Measurements from ENCODE around the gene SORD.
"Not testable (repeated sequence)": the region's sequence is repeated elsewhere in the genome, so short reads cannot be mapped to it uniquely, and the experiment has no call there.

The SORD gene

DNA sequence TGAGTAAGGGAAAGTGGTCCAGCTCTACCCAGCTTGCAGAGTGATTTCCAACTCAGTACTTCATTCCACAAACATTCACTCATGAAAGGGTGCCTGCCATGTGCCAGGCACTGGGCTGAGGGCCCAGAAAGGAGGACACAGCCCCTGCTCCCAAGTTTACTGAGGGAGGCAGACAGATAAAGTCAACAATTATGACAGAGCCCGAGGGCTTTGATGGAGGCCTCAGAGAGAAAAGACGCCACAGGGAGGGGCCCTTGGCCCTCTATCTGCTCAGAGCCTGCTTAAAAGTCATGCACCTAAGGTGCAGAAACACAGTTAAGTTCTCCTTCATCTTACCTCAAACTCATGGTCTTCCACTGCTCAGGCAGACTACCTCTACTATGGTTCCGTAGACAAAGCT, 1.7 kb downstream of the SORD start:
- not testable (repeated sequence) for DNase-seq (ENCODE audit: low read depth in 3 of 3)

- not testable (repeated sequence) for DNase-seq (ENCODE audit: low read depth in 3 of 3)
Observed at GRCh38 chr15:45025627-45026026, 2.6 kb downstream of the SORD start.

DNA sequence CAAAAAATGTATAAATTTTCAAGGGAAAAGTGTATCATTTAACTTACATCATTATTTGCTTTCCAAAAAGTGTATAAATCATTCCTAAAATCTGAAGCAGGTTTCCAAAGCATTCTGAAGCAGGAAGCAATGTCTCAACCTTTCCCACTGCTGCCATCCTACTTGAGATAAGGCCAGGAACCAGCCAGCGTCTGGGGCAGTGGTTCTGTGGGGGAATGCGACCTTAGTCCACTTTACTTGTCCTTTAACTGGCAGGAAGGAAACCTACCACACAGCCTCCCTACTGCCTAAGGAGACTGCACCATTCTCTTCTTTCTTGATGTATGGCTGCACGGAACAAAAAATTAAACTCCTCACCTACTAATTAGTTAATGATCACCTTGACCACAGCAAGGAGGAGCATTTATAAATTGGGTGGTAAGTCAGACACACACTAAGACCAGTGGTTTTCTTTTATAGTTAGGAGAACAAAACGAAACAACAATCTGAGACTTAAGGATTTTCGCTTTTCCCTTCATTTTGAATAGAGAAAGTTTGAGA, 3.7 kb downstream of the SORD start:
- no peak for DNase-seq (ENCODE audit: low read depth in 3 of 3)

DNA sequence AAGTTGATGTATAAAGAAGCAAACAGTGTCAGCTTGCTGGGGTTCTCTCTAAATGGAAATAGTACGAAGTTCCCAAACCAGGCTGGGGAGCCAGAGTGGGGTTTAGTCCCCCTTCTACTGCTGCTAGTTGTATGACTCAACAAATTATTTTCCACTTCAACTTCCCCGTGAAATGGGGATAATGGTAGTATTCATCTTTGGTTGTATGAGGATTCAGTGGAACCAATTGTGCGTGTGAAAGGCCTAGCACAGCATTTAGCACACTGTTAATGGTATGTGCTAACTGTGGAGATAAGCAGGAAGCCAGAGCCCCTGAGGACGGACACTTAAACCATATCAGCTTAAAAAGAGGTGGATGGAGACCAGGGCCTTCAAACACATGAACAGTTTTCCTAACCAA, 4.2 kb downstream of the SORD start:
- no peak for DNase-seq (ENCODE audit: low read depth in 3 of 3)

DNA sequence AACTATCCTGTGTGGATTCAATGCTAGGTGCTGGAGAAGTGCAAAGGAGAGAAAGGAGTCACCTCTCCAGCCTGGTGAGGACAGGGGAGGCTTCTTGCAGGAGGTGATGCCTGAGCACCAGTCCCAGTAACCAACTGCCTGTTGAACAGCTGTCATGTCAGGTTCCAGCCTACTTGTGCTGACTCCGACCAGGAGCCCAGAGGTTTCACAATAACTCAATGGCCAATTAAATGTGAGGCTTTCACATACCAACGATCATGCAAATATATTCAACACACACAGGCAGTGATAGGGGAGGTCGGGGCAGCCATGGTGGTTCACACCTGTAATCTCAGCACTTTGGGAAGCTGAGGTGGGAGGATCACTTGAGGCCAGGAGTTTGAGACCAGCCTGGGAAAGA, 7.7 kb downstream of the SORD start:
- no peak for DNase-seq (ENCODE audit: low read depth in 3 of 3)

GRCh38 chr15:45031522-45032028, 8.6 kb downstream of the SORD start:
- DNase-seq (ENCODE audit: low read depth in 3 of 3) = not testable (repeated sequence)

DNA sequence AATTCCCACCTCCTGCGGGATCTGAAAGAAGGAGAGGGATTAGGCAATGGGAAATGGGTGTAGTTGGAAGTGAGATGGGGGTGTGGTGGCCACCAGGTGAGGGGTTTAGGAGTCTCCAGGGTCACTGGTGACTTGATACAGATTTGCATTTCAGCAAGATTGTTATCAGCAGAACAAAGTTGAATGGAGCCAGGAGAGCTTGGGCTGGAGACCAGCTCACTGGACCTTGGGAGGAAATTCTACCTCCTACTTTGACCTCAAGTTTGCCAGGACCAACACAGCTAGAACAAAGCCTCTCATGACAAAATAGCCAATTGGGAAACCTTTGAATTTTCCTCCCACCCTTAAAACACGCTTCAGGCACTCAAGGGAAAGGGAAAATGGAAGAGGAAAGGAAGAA, 9.5 kb downstream of the SORD start:
- DNase-seq (ENCODE audit: low read depth in 3 of 3) = not testable (repeated sequence)

DNA sequence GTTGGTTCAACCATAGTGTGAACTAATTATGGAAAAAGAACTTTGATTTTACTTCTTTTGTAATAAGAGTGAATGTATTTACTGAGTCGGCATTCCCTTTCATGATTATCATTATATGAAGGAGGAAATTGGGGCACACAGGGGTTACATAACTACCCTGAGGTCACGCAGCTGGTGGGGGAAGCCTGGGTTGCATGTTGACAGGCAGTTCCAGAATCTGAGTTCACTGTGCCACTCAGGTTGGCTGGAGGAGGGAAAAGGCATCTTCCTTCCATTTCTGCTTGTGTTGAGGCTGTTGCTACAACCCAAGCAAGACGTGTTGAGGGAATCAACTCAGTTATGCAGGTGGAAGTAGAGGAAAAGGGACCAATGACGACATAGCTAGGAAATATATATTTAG, 11.1 kb downstream of the SORD start:
- not testable (repeated sequence) for DNase-seq (ENCODE audit: low read depth in 3 of 3)

DNA sequence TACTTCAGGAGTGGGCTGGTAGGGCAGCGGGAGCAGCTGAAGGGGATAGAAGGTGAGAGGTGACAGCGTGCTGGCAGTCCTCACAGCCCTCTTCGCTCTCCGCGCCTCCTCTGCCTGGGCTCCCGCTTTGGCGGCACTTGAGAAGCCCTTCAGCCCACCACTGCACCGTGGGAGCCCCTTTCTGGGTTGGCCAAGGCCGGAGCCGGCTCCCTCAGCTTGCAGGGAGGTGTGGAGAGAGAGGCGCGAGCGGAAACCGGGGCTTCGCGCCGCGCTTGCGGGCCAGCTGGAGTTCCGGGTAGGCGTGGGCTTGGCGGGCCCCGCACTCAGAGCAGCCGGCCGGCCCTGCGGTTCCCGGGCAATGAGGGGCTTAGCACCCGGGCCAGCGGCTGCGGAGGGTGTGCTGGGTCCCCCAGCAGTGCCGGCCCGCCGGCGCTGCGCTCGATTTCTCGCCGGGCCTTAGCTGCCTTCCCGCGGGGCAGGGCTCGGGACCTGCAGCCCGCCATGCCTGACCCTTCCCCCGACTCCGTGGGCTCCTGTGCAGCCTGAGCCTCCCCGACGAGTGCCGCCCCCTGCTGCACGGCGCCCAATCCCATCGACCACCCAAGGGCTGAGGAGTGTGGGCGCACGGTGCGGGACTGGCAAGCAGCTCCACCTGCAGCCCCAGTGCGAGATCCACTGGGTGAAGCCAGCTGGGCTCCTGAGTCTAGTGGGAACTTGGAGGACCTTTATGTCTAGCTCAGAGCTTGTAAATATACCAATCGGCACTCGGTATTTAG, 11.8 kb downstream of the SORD start:
- not testable (repeated sequence) for DNase-seq (ENCODE audit: low read depth in 3 of 3)

GRCh38 chr15:45036812-45037781, 14.1 kb downstream of the SORD start:
- DNase-seq (ENCODE audit: low read depth in 3 of 3) = peak; percentile 38 to 52 (median 50)

- no peak for DNase-seq (ENCODE audit: low read depth in 3 of 3)
Observed at GRCh38 chr15:45037936-45038335, 14.9 kb downstream of the SORD start.

DNA sequence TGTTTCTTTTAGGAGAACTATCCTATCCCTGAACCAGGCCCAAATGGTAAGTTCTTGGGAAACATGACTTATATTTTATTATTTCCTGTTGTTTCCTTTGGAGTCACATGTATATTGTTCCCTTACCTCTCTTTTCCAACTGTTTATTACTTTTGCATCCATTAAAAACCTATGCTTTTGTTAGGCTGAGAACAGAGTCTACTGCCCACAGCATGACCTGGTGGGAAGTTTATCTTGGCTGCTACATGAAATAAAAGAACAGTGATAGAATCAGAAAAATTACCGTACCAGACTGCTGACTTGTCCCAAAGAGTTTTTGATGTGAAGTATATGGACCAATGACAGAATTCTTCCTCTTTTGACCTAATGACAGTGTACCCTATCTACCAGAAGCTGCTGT, 17.4 kb downstream of the SORD start:
- DNase-seq (ENCODE audit: low read depth in 3 of 3) = not testable (repeated sequence)

DNA sequence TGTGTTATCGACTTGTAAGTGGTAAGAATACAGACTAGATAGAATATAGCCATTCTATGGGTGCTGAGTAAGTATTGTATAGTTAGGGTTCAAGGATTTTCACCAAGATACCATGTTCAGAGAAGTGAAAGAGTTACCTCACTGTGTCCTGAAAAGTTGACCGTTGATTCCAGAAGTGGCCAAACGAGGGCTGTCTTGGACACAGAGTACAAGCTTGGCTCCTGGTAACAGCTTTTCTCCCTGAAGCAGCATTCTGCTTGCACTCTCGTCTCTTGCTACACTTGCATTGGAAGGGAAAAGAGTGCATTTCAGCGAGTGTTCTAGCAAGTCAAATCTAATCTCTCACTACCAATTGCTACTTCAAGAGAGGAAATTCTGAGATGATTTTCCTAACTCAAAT, 18.5 kb downstream of the SORD start:
- DNase-seq (ENCODE audit: low read depth in 3 of 3) = not testable (repeated sequence)

- not testable (repeated sequence) for DNase-seq (ENCODE audit: low read depth in 3 of 3)
Observed at GRCh38 chr15:45042859-45043258, 19.9 kb downstream of the SORD start.

DNA sequence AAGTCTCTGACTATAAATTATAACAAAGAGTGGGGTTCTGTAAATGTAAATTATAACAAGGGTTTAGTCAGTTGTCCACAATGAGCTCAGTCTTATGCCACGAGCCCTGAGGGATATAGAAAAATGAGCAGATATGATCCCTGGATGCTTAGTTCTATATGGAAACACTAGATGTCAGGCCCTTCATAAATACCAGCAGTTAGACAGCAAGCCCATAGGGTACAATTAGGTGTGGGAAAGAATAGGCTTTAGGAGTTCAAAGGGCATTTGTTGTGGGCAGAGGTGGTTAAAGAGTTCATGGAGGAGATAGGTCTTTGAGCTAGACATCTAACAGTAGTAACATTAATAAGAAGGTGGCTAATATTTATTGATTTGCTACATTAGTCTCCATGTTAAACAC, 21.3 kb downstream of the SORD start:
- DNase-seq (ENCODE audit: low read depth in 3 of 3) = not testable (repeated sequence)

- not testable (repeated sequence) for DNase-seq (ENCODE audit: low read depth in 3 of 3)
Observed at GRCh38 chr15:45048449-45048793, 25.4 kb downstream of the SORD start.

GRCh38 chr15:45048794-45049631, 26.0 kb downstream of the SORD start:
- DNase-seq (ENCODE audit: low read depth in 3 of 3) = no peak

- DNase-seq (ENCODE audit: low read depth in 3 of 3) = no peak
Observed at GRCh38 chr15:45050587-45050986, 27.6 kb downstream of the SORD start.

- DNase-seq (ENCODE audit: low read depth in 3 of 3) = not testable (repeated sequence)
Observed at GRCh38 chr15:45052676-45053075, 29.7 kb downstream of the SORD start.

- not testable (repeated sequence) for DNase-seq (ENCODE audit: low read depth in 3 of 3)
Observed at GRCh38 chr15:45058690-45059675, 36.0 kb downstream of the SORD start.
